K562 (cell line): ENCODE data around the gene LRRC19.

ENCODE experiments used
- EZH2 ChIP-seq: IDR thresholded peaks from 2 replicates; pipeline ENCODE4 v1.6.1; 2012; ENCODE audit warnings: low read depth, mild to moderate bottlenecking, inconsistent platforms, low read length, borderline replicate concordance
- IRF2 ChIP-seq: sonication (generic); formaldehyde crosslinking; IDR thresholded peaks from 2 replicates; pipeline ENCODE4 v1.8.1; 2022; ENCODE audit warnings: mild to moderate bottlenecking, missing genetic modification reagents
- MAZ ChIP-seq, 2 experiments: fragments of 450-650 bp in 1 of 2; sonication (generic) in 1 of 2; formaldehyde crosslinking; IDR thresholded peaks in 1 of 2; conservative IDR thresholded peaks in 1 of 2; 2 replicates each; pipeline versions ENCODE4 v1.4.0 to v1.5.0; 2020; ENCODE audit warnings: mild to moderate bottlenecking in 1 of 2, missing genetic modification reagents in 1 of 2
- MYC ChIP-seq, 2 experiments: fragments of 250-450 bp in 1 of 2; sonication (Bioruptor Pico) in 1 of 2; IDR thresholded peaks; 2 replicates each; pipeline versions ENCODE4 v1.5.1 to v1.6.1; 2012 to 2021; ENCODE audit warnings: low read depth in 2 of 2, borderline replicate concordance in 1 of 2, improper control_type of control experiment in 1 of 2, low read length in 1 of 2, mild to moderate bottlenecking in 1 of 2, moderate library complexity in 1 of 2
- NFATC3 ChIP-seq: fragments of 450-650 bp; IDR thresholded peaks from 2 replicates; pipeline ENCODE4 v1.6.1; 2017; ENCODE audit warnings: mild to moderate bottlenecking
- POLR2A ChIP-seq: fragments of 450-650 bp; conservative IDR thresholded peaks from 2 replicates; pipeline ENCODE4 v1.6.1; 2016
- RAD21 ChIP-seq, 2 experiments: fragments of 250-450 bp in 1 of 2; fragments of 450-650 bp in 1 of 2; sonication (Bioruptor Pico) in 1 of 2; formaldehyde crosslinking in 1 of 2; IDR thresholded peaks in 1 of 2; conservative IDR thresholded peaks in 1 of 2; 2 replicates each; pipeline versions ENCODE4 v1.4.0 to v1.8.0; 2020 to 2022; ENCODE audit warnings: mild to moderate bottlenecking in 2 of 2, moderate library complexity in 1 of 2
- RFX5 ChIP-seq: IDR thresholded peaks from 2 replicates; pipeline ENCODE4 v1.6.1; 2011; ENCODE audit warnings: low read depth, mild to moderate bottlenecking, improper control_type of control experiment, low read length
- SNRNP70 ChIP-seq: fragments of 200-400 bp; formaldehyde crosslinking; optimal IDR thresholded peaks from 2 replicates; pipeline ENCODE3; 2017; ENCODE audit warnings: low read depth, low read length
- ZNF3 ChIP-seq: fragments of 250-450 bp; sonication (Bioruptor Pico); IDR thresholded peaks from 2 replicates; pipeline ENCODE4 v1.5.0; 2021; ENCODE audit warnings: mild to moderate bottlenecking, moderate library complexity
- TF ChIP-seq, protein P1 (sequence below): fragments of 450-650 bp; formaldehyde crosslinking; IDR thresholded peaks from 2 replicates; pipeline ENCODE4 v1.4.0; 2020; ENCODE audit warnings: mild to moderate bottlenecking, moderate library complexity
- TF ChIP-seq, protein P2 (sequence below), 2 experiments: fragments of 450-650 bp; formaldehyde crosslinking in 1 of 2; IDR thresholded peaks; 2 replicates each; pipeline versions ENCODE4 v1.4.0 to v1.6.1; 2014 to 2020; ENCODE audit warnings: mild to moderate bottlenecking in 2 of 2, borderline replicate concordance in 1 of 2, low read depth in 1 of 2
- TF ChIP-seq, protein P3 (sequence below): fragments of 450-650 bp; IDR thresholded peaks from 2 replicates; pipeline ENCODE4 v1.6.1; 2016; ENCODE audit warnings: antibody characterized with exemption

DNA sequence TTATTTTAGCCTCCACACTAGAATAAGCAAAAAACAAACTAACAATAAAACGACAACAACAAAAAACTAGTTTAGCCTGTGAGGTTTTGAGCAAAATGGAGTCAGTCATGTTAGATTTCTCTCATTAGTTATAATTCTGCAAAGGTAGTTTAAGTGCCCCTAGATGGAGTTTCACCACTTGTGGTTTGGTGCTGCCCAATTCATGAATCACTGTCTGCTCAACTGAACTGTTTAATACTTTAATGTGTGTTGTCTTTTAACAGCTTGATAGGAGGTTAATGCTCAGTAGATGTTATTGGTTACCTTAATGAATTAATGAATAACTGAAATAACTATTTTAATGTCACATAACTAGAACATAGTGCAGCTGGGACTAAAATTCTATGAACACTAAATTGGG lies 55.0 kb downstream of the LRRC19 start:
- TF ChIP-seq SNRNP70 (no peak), POLR2A (no peak), NFATC3 (no peak), RAD21 (CRISPR knock-in tag; conservative IDR thresholded peaks at IDR 0.05 in 1 of 2, IDR thresholded peaks at IDR 0.05 in 1 of 2) (no peak), RFX5 (no peak), ZNF3 (CRISPR knock-in tag) (no peak), MAZ (CRISPR knock-in tag; conservative IDR thresholded peaks at IDR 0.05 in 1 of 2, IDR thresholded peaks at IDR 0.05 in 1 of 2) (no peak), MYC (IDR thresholded peaks at IDR 0.05; ENCODE audit: low read depth, low read length) (no peak), MYC (CRISPR knock-in tag; IDR thresholded peaks at IDR 0.05; ENCODE audit: borderline replicate concordance, low read depth) (no peak), EZH2 (no peak), IRF2 (no peak)
- TF ChIP-seq, protein P1, sequence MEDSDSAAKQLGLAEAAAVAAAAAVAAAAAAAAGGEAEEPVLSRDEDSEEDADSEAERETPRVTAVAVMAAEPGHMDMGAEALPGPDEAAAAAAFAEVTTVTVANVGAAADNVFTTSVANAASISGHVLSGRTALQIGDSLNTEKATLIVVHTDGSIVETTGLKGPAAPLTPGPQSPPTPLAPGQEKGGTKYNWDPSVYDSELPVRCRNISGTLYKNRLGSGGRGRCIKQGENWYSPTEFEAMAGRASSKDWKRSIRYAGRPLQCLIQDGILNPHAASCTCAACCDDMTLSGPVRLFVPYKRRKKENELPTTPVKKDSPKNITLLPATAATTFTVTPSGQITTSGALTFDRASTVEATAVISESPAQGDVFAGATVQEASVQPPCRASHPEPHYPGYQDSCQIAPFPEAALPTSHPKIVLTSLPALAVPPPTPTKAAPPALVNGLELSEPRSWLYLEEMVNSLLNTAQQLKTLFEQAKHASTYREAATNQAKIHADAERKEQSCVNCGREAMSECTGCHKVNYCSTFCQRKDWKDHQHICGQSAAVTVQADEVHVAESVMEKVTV (CRISPR knock-in tag), result no peak
- TF ChIP-seq, protein P2, sequence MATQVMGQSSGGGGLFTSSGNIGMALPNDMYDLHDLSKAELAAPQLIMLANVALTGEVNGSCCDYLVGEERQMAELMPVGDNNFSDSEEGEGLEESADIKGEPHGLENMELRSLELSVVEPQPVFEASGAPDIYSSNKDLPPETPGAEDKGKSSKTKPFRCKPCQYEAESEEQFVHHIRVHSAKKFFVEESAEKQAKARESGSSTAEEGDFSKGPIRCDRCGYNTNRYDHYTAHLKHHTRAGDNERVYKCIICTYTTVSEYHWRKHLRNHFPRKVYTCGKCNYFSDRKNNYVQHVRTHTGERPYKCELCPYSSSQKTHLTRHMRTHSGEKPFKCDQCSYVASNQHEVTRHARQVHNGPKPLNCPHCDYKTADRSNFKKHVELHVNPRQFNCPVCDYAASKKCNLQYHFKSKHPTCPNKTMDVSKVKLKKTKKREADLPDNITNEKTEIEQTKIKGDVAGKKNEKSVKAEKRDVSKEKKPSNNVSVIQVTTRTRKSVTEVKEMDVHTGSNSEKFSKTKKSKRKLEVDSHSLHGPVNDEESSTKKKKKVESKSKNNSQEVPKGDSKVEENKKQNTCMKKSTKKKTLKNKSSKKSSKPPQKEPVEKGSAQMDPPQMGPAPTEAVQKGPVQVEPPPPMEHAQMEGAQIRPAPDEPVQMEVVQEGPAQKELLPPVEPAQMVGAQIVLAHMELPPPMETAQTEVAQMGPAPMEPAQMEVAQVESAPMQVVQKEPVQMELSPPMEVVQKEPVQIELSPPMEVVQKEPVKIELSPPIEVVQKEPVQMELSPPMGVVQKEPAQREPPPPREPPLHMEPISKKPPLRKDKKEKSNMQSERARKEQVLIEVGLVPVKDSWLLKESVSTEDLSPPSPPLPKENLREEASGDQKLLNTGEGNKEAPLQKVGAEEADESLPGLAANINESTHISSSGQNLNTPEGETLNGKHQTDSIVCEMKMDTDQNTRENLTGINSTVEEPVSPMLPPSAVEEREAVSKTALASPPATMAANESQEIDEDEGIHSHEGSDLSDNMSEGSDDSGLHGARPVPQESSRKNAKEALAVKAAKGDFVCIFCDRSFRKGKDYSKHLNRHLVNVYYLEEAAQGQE (IDR thresholded peaks at IDR 0.05; ENCODE audit: borderline replicate concordance), result no peak
- TF ChIP-seq, protein P2 (CRISPR knock-in tag; IDR thresholded peaks at IDR 0.05; ENCODE audit: low read depth), result no peak
- TF ChIP-seq, protein P3, sequence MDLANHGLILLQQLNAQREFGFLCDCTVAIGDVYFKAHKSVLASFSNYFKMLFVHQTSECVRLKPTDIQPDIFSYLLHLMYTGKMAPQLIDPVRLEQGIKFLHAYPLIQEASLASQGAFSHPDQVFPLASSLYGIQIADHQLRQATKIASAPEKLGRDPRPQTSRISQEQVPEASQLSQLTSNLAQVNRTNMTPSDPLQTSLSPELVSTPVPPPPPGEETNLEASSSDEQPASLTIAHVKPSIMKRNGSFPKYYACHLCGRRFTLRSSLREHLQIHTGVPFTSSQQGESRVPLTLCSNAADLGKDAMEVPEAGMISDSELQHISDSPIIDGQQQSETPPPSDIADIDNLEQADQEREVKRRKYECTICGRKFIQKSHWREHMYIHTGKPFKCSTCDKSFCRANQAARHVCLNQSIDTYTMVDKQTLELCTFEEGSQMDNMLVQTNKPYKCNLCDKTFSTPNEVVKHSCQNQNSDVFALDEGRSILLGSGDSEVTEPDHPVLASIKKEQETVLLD, result no peak
